ENCODE measurements around the gene ALKBH5. TPM values are rescaled to one million over a fixed set of nuclear protein-coding genes. Genes with fewer than 3 reads are reported as not detected.

Gene ALKBH5
- total RNA-seq, 4 donors from 2014 or later, result 67.1 to 92.7 (median 73.2) TPM

DNA sequence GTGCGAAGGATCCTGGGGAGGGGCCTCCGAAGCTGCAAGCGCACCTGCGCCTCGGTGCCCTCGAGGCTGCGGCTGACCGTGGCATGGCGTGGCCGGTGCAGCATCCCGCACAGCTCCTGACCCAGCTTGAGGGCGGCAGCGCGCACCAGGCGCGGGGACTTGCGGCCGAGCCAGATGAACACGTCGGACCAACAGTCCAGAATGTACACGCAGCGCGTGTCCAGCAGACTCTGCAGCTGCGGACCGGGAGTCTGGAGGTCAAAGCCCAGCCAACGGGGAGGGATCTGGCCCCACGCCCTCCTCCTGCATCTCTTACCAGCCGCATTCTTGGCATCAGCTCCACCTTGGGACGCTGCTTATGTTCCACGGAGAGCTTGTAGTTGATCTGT is 64.0 kb downstream of the ALKBH5 start:
- H3K27me3 ChIP-seq, result no peaks in the 10 kb centered on the region
- DNase-seq (ENCODE audit: low spot score in 2 of 2), result no peak
- H3K4me3 ChIP-seq, result no peak overlapping the region
- 63% methylated on average over 3 of the region's 30 CpGs for WGBS
- TF ChIP-seq POLR2AphosphoS5 (IDR thresholded peaks at IDR 0.05) (no peak), POLR2A (IDR thresholded peaks at IDR 0.05) (no peak), EP300 (IDR thresholded peaks at IDR 0.05) (no peak)
- TF ChIP-seq, protein P1, sequence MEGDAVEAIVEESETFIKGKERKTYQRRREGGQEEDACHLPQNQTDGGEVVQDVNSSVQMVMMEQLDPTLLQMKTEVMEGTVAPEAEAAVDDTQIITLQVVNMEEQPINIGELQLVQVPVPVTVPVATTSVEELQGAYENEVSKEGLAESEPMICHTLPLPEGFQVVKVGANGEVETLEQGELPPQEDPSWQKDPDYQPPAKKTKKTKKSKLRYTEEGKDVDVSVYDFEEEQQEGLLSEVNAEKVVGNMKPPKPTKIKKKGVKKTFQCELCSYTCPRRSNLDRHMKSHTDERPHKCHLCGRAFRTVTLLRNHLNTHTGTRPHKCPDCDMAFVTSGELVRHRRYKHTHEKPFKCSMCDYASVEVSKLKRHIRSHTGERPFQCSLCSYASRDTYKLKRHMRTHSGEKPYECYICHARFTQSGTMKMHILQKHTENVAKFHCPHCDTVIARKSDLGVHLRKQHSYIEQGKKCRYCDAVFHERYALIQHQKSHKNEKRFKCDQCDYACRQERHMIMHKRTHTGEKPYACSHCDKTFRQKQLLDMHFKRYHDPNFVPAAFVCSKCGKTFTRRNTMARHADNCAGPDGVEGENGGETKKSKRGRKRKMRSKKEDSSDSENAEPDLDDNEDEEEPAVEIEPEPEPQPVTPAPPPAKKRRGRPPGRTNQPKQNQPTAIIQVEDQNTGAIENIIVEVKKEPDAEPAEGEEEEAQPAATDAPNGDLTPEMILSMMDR (IDR thresholded peaks at IDR 0.05), result no peak
- peak overlapping the region; percentile 43 for H3K27ac ChIP-seq
- no peaks in the 10 kb centered on the region for H3K9me3 ChIP-seq
- peaks cover 43% of the 10 kb centered on the region for H3K4me1 ChIP-seq
- peaks cover 84% of the 10 kb centered on the region for H3K36me3 ChIP-seq

DNA sequence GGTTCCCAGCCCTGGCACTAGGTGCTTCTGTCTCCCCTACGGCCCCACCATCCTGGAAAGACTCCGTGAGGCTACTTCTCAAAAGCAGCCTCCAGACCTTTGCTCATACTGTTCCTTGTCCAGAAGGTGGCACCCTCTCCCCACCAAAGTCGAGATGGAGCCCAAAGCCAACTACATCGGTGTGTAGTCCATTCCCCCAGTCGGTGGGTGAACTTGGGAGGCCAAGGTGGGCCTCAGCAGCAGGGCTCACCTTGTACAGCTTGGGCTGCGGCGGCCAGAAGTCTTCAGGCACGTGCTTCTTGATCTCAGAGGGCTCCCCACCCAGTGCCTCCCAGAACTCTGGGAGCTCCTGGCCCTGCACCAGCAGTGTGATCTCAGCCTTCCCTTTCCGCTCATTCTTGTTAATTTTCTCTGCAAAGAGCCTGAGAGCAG is 64.7 kb downstream of the ALKBH5 start:
- Histone ChIP-seq H3K4me1 (peaks cover 43% of the 10 kb centered on the region), H3K4me3 (no peak overlapping the region), H3K27ac (no peak overlapping the region), H3K27me3 (no peaks in the 10 kb centered on the region), H3K36me3 (peaks cover 85% of the 10 kb centered on the region), H3K9me3 (no peaks in the 10 kb centered on the region)
- TF ChIP-seq, protein P1 (IDR thresholded peaks at IDR 0.05), result peak; percentile 24 to 56
- TF ChIP-seq POLR2AphosphoS5 (IDR thresholded peaks at IDR 0.05), result no peak
- no peak for DNase-seq (ENCODE audit: low spot score in 2 of 2)
- WGBS, result 21% methylated on average over 9 of the region's 9 CpGs

DNA sequence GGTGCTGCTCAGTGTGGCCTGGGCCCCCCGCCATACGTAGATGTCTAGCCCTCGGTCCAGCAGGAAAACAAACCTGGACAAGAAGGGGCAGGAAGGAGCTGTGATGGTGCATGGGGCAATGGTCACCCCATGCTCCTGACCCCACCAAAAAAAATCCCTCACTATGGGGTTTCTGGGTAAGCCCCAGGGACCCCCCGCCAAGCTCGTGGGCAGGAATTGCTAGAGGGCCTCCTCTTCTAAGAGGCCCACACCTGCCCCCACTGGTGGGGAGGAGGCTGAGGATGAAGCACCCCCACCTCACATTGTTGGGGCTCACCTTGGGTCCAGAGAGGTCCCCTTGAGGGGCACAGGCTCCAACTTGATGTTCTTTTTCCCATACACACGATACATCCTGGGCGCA is 65.2 kb downstream of the ALKBH5 start:
- no peak for DNase-seq (ENCODE audit: low spot score in 2 of 2)
- no peak overlapping the region for H3K27ac ChIP-seq
- WGBS, result 77% methylated on average over 5 of the region's 7 CpGs

DNA sequence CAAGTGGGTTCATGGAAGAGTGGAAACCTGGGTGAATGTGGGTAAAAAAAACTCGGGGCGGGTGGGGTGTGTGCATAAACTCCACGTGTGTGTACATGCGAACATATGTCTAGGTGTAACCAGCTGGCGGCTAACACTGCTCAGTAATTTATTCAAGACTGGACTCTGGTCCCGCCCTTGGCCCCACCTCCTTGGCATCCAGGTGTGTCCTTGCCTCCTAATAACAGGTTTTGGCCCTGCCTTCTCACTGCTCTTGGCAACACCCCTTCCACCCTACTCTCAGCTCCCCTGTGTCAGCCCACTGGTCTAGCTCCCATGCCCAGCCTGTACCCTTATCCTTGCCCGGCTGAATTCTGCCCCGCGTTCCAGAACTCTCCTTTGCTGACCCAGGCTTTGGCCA is 66.6 kb downstream of the ALKBH5 start:
- no peaks in the 10 kb centered on the region for H3K27me3 ChIP-seq
- TF ChIP-seq EP300 (IDR thresholded peaks at IDR 0.05) (no peak), POLR2A (IDR thresholded peaks at IDR 0.05) (no peak), POLR2AphosphoS5 (IDR thresholded peaks at IDR 0.05) (no peak)
- TF ChIP-seq, protein P1 (IDR thresholded peaks at IDR 0.05), result no peak
- H3K4me3 ChIP-seq, result no peak overlapping the region
- peaks cover 86% of the 10 kb centered on the region for H3K36me3 ChIP-seq
- no peak for DNase-seq (ENCODE audit: low spot score in 2 of 2)
- no peak overlapping the region for H3K27ac ChIP-seq
- H3K4me1 ChIP-seq, result peaks cover 41% of the 10 kb centered on the region
- no peaks in the 10 kb centered on the region for H3K9me3 ChIP-seq
- 60% methylated on average over 9 of the region's 9 CpGs for WGBS

More for the DNA sequence above, 65.2 kb downstream of the ALKBH5 start:
- H3K36me3 ChIP-seq, result peaks cover 85% of the 10 kb centered on the region
- H3K4me1 ChIP-seq, result peaks cover 43% of the 10 kb centered on the region
- TF ChIP-seq, protein P1 (IDR thresholded peaks at IDR 0.05), result no peak
- TF ChIP-seq POLR2AphosphoS5 (IDR thresholded peaks at IDR 0.05) (no peak), POLR2A (IDR thresholded peaks at IDR 0.05) (no peak), EP300 (IDR thresholded peaks at IDR 0.05) (no peak)
- H3K9me3 ChIP-seq, result no peaks in the 10 kb centered on the region
- no peak overlapping the region for H3K4me3 ChIP-seq
- H3K27me3 ChIP-seq, result no peaks in the 10 kb centered on the region

DNA sequence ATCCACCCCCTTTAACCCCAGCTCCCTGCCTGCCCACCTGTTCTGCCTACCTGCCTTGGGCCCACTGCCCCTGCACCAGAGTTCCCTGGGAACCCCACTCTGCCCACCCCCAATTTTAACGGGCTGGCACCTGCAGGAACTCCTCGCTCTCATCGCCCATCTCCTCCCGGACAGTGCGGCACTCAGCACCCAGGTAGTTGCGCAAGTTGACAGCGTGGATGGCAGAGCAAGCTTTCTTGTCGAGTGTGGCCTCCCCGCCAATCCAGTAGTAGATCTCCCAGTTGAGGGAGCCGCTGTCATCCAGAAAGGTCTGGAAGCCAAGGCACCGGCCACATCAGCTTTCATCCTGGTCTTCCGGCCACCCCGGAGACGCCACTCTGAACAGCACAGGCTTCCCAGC is 67.1 kb downstream of the ALKBH5 start:
- WGBS, result 85% methylated on average over 11 of the region's 14 CpGs
- H3K9me3 ChIP-seq, result no peaks in the 10 kb centered on the region
- H3K27me3 ChIP-seq, result no peaks in the 10 kb centered on the region
- peaks cover 39% of the 10 kb centered on the region for H3K4me1 ChIP-seq
- no peak for DNase-seq (ENCODE audit: low spot score in 2 of 2)
- no peak overlapping the region for H3K27ac ChIP-seq
- no peak overlapping the region for H3K4me3 ChIP-seq
- H3K36me3 ChIP-seq, result peaks cover 86% of the 10 kb centered on the region
- TF ChIP-seq, protein P1 (IDR thresholded peaks at IDR 0.05), result no peak
- TF ChIP-seq POLR2A (IDR thresholded peaks at IDR 0.05) (no peak), EP300 (IDR thresholded peaks at IDR 0.05) (no peak)
